Amniotic epithelial cell (primary cell): ENCODE data around the gene CLIP4.

Experiments
- DNase-seq: peaks from one replicate; pipeline ENCODE4 v3.0.0-alpha.2; 2010; ENCODE audit warnings: low read depth

Gene CLIP4

DNA sequence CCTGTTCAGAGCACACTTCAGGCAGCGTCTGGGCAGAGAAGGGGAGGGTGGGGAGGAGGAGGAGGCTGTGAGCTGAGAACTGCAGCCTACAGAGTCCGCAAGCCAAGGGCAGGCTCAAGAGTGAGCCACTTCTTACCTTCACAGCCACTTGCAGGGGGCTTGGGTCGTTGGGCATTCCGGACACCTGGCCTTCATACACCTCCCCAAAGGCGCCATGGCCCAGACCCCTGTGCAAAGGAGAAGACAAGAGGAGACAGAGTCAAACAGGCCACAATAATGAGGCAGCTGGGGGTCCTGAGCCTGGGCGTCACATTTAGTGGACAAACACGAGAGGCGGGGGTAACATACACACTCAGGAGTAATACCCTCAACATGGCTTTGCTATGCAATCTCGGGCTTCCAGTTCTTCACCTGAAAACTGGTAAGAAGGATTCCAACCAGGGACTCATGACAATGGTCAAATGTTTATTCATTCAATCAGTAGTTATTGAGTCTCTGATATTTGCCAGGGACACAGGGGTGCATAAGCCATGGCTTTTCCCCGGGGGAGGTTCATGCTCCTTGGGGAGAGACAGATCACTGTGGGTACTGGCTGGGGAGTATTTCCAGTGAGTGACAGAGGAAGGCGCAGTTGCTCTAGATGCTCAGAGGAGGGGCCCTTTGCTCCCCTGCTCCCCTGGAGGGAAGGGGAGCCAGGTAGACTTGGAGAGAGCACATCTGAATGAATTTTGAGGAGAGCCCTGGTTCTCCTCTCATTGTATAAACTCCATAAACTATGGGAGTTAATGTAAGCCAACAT lies 107.4 kb downstream of the CLIP4 start:
- no peak for DNase-seq

DNA sequence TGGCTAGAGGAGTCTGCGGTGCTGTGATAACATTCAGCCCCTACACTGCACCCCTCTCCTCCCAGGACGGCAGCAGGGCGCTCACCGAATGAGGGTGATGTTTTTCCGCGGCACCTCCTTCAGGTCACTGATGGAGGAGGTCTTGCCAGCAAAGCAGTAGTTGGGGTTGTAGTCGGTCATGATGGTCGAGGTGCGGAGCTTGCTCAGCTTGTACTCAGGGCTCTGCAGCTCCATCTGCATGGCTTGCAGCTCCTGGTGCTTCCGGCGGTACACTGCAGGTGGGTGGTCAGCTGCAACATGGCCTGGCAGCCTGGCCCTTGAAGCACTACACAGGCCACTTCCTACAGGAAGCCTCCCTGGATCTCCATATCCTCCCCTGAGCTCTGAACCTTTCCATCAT lies 108.0 kb downstream of the CLIP4 start:
- DNase-seq = no peak

DNA sequence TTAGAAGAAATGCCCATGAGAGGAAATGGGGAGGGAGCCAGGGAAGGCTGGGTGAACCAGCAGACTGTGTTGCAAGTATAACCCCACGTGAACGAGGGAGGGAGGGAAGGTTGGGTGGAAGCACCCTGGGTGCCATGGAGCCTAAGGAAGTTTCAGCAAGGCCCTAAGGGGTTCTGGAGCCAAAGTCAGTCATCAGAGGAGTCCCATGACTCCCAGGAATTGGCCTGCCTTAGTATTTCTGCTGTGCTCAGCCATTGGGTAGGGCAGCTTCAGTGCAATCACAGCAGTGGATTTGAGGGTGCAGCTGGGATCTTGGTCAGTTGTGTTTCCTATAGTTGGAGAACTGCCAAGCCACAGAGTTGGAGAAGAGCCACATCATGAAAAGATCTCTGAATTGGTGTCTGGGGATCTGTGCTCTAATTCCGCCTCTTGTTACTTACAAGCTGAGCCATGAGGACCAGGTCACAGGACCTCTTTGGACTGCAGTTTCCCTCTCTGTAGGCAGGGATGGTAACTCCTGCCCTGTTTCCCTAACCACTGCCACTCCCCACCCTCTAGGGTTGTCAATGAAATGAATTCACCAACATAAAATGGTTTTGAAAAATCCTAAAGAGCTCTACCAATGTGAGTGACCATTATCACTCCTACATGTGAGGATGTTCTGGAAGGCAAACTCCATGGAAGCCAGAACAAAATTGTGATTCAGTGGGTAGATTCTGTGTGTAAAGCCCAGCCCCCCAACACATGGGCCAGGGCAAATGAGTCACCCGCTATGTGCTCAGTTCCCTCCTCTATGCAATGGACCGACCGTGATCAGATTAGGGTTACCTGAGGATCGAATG lies 108.9 kb downstream of the CLIP4 start:
- peak; percentile 72 for DNase-seq

- no peak for DNase-seq
Observed at GRCh38 chr2:29224693-29225551, 109.7 kb downstream of the CLIP4 start.

DNA sequence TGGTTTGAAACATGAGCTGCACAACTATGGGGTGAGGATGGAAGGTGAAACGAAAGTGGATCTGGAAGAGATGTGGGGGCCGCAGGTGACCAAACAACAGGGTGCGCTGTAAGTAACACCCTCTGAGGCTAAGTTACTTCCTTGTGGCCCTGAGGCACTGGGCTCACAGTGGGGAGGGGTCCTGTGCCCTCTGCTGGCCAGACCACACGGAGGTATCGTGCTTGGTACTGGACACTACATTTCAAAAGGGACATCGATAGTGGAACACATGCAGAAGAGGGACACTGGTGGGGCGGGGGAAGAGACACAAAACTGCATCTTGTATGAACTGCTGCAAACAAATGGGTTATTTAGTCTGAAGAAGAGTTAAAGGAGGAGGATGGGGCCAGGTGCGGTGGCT lies 110.6 kb downstream of the CLIP4 start:
- DNase-seq = no peak

DNA sequence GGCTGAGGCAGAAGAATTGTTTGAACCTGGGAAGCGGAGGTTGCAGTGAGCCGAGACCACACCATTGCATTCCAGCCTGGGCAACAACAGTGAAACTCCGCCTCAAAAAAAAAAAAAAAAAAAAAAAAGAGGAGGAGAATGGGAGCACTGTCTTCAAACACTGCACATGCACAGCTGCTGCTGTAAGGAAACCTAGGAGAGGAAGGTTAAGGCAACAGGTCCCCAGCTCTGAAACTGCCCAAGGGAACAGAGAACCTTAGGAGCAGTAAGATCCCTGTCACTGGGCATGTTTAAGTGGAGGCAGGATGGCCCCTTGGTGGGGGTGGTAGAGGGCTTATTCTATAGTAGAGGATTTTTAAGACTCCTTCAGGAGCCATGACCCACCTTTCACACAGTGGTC lies 111.2 kb downstream of the CLIP4 start:
- DNase-seq = no peak

GRCh38 chr2:29226808-29227207 lies 111.6 kb downstream of the CLIP4 start:
- no peak for DNase-seq

GRCh38 chr2:29227935-29228675 lies 112.9 kb downstream of the CLIP4 start:
- peak; percentile 52 for DNase-seq

- no peak for DNase-seq
Observed at GRCh38 chr2:29228947-29229346, 113.7 kb downstream of the CLIP4 start.

GRCh38 chr2:29229640-29230039 lies 114.4 kb downstream of the CLIP4 start:
- no peak for DNase-seq

DNA sequence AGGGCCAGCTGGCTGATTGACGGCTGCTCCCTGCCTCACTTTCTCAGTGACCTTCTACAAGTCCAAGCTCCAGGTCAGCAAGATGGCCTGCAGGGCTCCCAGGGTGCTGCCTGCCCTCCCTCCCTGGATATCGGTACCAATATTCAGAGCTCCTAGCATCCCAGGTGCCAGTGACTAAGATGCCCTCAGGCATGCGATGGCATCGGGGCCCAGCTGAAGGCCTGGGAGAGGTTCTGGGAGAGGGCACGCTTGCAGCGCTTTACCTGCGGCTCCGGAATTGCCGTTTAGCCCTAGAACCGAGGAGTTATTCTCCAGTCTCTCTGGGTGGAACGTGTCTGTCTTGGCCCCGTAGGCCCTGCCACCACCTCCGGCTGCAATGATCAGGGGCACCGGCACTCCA lies 116.8 kb downstream of the CLIP4 start:
- no peak for DNase-seq

- DNase-seq = no peak
Observed at GRCh38 chr2:29233428-29233827, 118.2 kb downstream of the CLIP4 start.

- DNase-seq = no peak
Observed at GRCh38 chr2:29235411-29235810, 120.2 kb downstream of the CLIP4 start.

- no peak for DNase-seq
Observed at GRCh38 chr2:29236074-29236473, 120.9 kb downstream of the CLIP4 start.

DNA sequence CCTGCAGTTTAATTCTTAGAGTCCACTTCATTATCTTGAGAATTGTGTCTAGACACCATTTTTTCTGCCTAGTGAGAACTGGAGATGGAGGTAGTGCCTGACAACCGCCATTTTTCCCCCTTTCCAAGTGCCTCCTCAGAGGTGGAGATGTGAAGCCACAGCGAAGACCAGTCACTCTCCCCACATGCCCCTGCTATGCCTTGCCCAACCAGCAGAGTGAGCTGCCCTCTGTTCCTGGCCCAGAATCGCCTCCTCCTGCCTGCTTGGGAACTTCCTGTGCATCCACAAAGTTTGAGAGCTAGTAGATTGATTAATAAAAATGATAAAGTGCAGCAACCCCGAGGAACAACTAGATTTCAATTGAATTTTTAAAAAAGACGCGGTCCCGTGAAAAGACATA lies 123.3 kb downstream of the CLIP4 start:
- peak; percentile 31 for DNase-seq
